Cardiac muscle cell (in vitro differentiated cells and primary cell): Measurements from ENCODE around the gene NOA1. TPM values are rescaled to one million over a fixed set of nuclear protein-coding genes. Genes with fewer than 3 reads are reported as not detected.
A peak's percentile ranks its signal among the peaks of the same experiment; 100 is the strongest.
"Not testable (repeated sequence)": the region's sequence is repeated elsewhere in the genome, so short reads cannot be mapped to it uniquely, and the experiment has no call there.

Experiments used
- DNase-seq, 2 donors: peaks; one replicate each; pipeline versions ENCODE4 v3.0.0 to v3.0.0-alpha.2; 2010 to 2017; ENCODE audit warnings: low read depth in 1 of 2, low spot score in 1 of 2
- H3K27ac ChIP-seq: fragments of 200-600 bp; sonication (generic); 2 replicates; pipeline ENCODE4 v1.5.1; 2016
- H3K27me3 ChIP-seq: fragments of 200-600 bp; sonication (generic); 2 replicates; pipeline ENCODE4 v1.6.0; 2016; ENCODE audit warnings: control low read depth
- H3K36me3 ChIP-seq: fragments of 200-600 bp; sonication (generic); 2 replicates; pipeline ENCODE4 v1.5.1; 2016; ENCODE audit warnings: control low read depth
- H3K4me1 ChIP-seq: fragments of 200-600 bp; sonication (generic); 2 replicates; pipeline ENCODE4 v1.8.1; 2017; ENCODE audit warnings: low read depth, mild to moderate bottlenecking, mixed run types
- H3K4me3 ChIP-seq: fragments of 200-600 bp; sonication (generic); 2 replicates; pipeline ENCODE4 v1.5.1; 2016; ENCODE audit warnings: mild to moderate bottlenecking
- H3K9me3 ChIP-seq: fragments of 200-600 bp; sonication (generic); 2 replicates; pipeline ENCODE4 v1.5.1; 2017; ENCODE audit warnings: low read depth, mild to moderate bottlenecking, control low read depth
- CTCF ChIP-seq: IDR thresholded peaks from 2 replicates; pipeline ENCODE4 v1.5.1; 2012; ENCODE audit warnings: low read depth, mild to moderate bottlenecking, low read length
- polyA plus RNA-seq: library from polyadenylated mRNA; unstranded; fragments of >200 nt; fragmentation: Nextera tagmentation; extraction: Ambion mirVana; gene quantifications from 2 replicates; pipeline ENCODE4 v1.2.1, GENCODE V29; 2016
- total RNA-seq: library from RNA; depleted of rRNA; stranded (reverse); fragments of >200 nt; gene quantifications from 2 replicates; pipeline ENCODE4 v1.2.3, GENCODE V29; 2016

NOA1 gene
- total and polyA plus RNA-seq, 2 experiments from 2014 or later: 9.7 to 32.8 TPM

- peak in 1 of 2 donors; percentile 83 for DNase-seq
- Histone ChIP-seq H3K4me3 (no peak overlapping the region), H3K36me3 (peaks cover 2% of the 10 kb centered on the region), H3K27ac (no peak overlapping the region), H3K9me3 (no peaks in the 10 kb centered on the region), H3K27me3 (no peaks in the 10 kb centered on the region), H3K4me1 (peaks cover 7% of the 10 kb centered on the region)
- TF ChIP-seq CTCF: no peak
Observed at GRCh38 chr4:56937262-56937661, 40.1 kb downstream of the NOA1 start.

- Histone ChIP-seq H3K36me3 (peaks cover 21% of the 10 kb centered on the region), H3K9me3 (no peaks in the 10 kb centered on the region), H3K4me3 (no peak overlapping the region), H3K27ac (no peak overlapping the region), H3K4me1 (peaks cover 7% of the 10 kb centered on the region), H3K27me3 (no peaks in the 10 kb centered on the region)
- no peak for DNase-seq
- TF ChIP-seq CTCF: no peak
Observed at GRCh38 chr4:56931924-56932323, 45.5 kb downstream of the NOA1 start.

GRCh38 chr4:56930638-56931037 lies 46.8 kb downstream of the NOA1 start:
- no peak for DNase-seq
- TF ChIP-seq CTCF: no peak
- no peak overlapping the region for H3K4me3 ChIP-seq
- peaks cover 7% of the 10 kb centered on the region for H3K4me1 ChIP-seq
- no peaks in the 10 kb centered on the region for H3K27me3 ChIP-seq
- no peaks in the 10 kb centered on the region for H3K9me3 ChIP-seq
- H3K27ac ChIP-seq: no peak overlapping the region
- peaks cover 22% of the 10 kb centered on the region for H3K36me3 ChIP-seq

- H3K4me1 ChIP-seq: no peaks in the 10 kb centered on the region
- no peak overlapping the region for H3K27ac ChIP-seq
- peaks cover 35% of the 10 kb centered on the region for H3K36me3 ChIP-seq
- no peak for DNase-seq
- no peak overlapping the region for H3K4me3 ChIP-seq
- no peaks in the 10 kb centered on the region for H3K9me3 ChIP-seq
- TF ChIP-seq CTCF: no peak
- H3K27me3 ChIP-seq: no peaks in the 10 kb centered on the region
Observed at GRCh38 chr4:56927196-56927595, 50.2 kb downstream of the NOA1 start.

GRCh38 chr4:56914977-56915376 lies 62.4 kb downstream of the NOA1 start:
- H3K36me3 ChIP-seq: peaks cover 21% of the 10 kb centered on the region
- not testable (repeated sequence) for DNase-seq

GRCh38 chr4:56914336-56914735 lies 63.1 kb downstream of the NOA1 start:
- H3K36me3 ChIP-seq: peaks cover 15% of the 10 kb centered on the region
- no peak overlapping the region for H3K4me3 ChIP-seq
- no peak for DNase-seq
- no peaks in the 10 kb centered on the region for H3K27me3 ChIP-seq
- H3K4me1 ChIP-seq: peaks cover 22% of the 10 kb centered on the region
- no peak for TF ChIP-seq CTCF
- H3K9me3 ChIP-seq: no peaks in the 10 kb centered on the region
- no peak overlapping the region for H3K27ac ChIP-seq

More at GRCh38 chr4:56914977-56915376, 62.4 kb downstream of the NOA1 start:
- H3K27ac ChIP-seq, H3K9me3 ChIP-seq, H3K4me3 ChIP-seq, H3K27me3 ChIP-seq: not testable (repeated sequence)
- peaks cover 21% of the 10 kb centered on the region for H3K4me1 ChIP-seq

Other genes starting within 250 kb of the NOA1 start
- not detected in 2 replicates for gene SPINK2, start 155.9 kb downstream of the NOA1 start, total RNA-seq
- 0.47 TPM in 1 of 2 replicates, not detected in the other for gene SPINK2, start 155.9 kb downstream of the NOA1 start, polyA plus RNA-seq
- gene REST, start 69.7 kb downstream of the NOA1 start, total RNA-seq: 38.4 and 66.1 TPM in 2 replicates
- 89.0 and 130 TPM in 2 replicates for gene REST, start 69.7 kb downstream of the NOA1 start, polyA plus RNA-seq
- 137 and 146 TPM in 2 replicates for gene POLR2B, start 1.3 kb upstream of the NOA1 start, total RNA-seq
- gene POLR2B, start 1.3 kb upstream of the NOA1 start, polyA plus RNA-seq: 65.8 and 95.2 TPM in 2 replicates
- gene IGFBP7, start 132.8 kb upstream of the NOA1 start, total RNA-seq: 66.1 and 87.2 TPM in 2 replicates
- gene IGFBP7, start 132.8 kb upstream of the NOA1 start, polyA plus RNA-seq: 68.9 and 76.5 TPM in 2 replicates